ENCODE results near the gene MAPK8.

MAPK8 gene

DNA sequence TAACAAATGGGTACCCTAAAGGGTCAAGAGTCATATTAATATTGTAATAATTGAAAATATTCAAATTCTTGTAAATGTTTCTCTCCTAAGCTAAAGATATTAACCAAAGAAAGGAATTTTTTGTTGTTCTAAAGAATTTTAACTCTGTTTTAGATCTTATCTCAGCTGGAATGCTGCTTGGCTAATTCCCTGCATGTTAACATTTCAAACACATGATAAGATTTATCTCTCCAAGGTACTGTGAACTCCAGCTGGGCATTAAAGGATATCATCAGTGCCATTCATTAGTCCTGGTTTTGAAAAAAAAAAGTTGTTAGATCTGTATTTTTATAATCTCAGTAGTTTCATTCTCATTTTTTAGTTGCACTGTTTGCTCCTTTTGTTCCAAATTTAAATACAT, 76.9 kb downstream of the MAPK8 start:
- no peak for DNase-seq (ENCODE audit: low read depth in 2 of 2)

DNA sequence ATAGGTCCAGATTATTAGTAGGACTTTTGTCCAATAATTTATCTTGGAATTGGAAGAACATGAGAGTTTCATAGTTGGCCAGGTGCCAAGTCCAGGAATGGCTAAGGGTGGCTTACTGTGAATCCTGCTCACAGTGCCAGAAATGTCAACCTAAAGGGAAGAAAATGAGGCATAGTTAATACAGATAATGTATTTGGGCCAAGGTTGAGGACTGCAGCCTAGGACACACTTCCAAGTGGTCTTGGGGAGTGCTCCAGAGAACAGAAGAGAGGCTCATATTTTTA, 78.2 kb downstream of the MAPK8 start:
- no peak for DNase-seq (ENCODE audit: low read depth in 2 of 2)

DNA sequence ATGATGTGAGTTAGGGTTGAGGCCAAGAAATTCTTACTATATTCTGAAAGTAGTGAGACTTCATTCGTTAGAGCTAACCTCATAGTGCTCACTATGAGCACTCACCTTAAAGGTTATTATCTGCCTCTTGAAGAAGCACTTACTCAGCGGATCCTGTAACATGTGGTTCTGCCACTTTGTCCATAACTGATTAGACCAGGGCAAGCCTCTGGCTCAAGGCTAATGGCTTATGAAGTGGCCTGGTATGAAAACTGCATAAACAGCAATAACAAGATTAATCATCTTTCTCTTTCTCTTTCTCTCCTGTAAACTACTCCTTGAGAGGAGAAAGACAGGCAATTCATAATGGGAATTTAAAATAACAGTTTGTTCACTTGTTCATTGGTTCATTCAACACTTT, 82.8 kb downstream of the MAPK8 start:
- no peak for DNase-seq (ENCODE audit: low read depth in 2 of 2)

DNA sequence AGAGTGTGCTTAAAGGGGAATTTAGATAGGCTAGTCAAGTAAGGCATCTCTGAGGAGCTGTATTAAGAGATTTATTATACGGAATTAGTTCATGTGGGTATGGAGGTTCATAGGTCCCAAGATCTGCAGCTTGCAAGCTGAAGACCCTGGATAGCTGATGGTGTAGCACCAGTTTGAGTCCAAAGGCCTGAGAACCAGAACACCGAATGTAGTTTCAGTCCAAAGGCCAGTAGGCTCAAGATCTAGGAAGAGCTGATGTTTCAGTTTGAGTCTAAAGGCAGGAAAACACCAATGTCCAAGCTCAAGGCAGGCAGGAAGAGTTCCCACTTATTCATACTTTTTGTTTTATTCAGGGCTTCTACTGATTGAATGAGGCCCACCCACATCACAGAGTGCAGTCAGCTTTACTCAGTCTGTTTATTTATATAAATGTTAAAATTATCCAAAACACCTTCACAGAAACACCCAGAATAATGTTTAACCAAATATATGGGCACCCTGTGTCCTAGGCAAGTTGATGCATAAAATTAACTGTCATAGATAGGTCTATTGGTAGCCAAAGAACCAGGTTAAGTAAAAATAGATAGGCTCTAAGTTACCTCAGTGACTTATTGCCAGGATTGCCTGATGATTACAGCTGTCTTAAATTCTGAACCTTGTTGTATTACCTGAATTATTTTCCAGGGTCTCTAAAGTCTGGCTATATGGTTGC, 83.5 kb downstream of the MAPK8 start:
- DNase-seq (ENCODE audit: low read depth in 2 of 2) = no peak

DNA sequence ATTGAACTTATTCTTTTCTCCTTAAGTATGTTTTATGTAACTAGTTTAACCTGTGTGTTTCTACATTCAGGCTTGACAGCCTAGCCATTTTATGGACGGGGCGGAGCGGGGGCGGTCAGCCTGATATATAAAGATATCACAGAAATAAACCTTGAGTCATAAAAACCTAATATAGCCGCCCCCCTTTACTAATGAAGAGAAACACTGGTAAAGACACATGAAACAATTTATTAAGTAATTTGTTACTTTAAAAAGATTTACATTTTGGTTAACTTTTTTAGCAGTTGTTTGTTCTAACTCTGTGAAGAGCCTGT, 84.0 kb downstream of the MAPK8 start:
- DNase-seq (ENCODE audit: low read depth in 2 of 2) = no peak

DNA sequence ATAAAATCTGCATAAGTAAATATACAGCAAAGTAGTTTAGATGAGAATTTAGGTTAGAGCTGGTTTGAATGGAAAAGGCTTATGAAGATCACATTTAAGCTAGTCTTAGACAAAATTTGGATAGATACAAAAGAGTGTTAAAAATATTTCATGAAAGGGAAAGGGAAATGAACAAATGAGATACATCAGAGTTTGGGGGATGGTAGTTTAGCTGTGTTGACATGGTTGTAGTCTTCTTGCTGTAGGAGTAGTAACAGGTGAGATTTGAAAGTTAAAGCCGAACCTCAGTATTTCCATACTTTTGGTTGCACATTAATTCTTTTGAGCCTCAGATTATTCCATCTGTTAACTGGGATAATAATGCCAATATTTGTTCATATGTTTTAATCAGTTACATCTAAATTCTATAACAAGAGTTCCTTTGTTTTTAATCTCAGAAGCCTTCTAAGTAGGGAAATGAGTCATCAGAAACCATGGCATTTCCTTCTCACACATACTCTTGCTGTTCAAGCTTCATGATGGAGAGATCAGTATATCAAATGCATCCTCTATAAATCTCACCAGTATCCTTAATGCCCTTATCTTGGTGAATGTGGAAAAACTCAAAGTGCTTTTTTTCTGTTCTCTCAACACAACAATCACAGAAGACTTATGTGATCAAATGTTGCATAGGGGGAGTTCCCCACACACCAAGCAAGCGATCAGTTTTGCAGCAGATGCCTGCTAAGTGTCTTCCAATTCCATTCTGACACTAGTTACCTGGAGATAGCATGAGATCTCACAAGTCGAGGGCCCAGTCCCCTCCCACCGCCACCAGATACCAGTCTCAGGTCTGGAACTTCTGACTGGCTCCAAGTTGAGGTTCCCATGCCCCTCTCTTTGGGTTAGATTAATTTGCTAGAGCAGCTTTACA, 84.7 kb downstream of the MAPK8 start:
- no peak for DNase-seq (ENCODE audit: low read depth in 2 of 2)

DNA sequence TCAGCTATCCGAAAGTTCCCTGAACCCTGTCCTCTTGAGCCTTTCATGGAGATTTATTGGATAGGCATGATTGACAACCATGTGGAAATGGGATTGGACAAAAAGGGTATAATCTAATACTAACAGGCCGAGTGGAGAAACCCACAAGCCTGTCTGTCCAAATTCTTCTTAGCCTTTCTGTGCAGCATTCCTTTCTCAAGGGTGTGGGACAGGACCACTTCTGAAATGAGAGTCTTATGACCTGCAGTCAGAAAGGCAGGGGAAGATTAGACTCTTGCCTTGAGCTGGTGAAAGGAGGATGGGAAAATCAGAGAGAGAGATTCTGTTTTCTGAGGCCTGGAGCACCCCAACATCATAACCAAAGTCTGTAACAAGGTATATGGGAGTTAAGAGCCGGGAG, 85.5 kb downstream of the MAPK8 start:
- no peak for DNase-seq (ENCODE audit: low read depth in 2 of 2)

DNA sequence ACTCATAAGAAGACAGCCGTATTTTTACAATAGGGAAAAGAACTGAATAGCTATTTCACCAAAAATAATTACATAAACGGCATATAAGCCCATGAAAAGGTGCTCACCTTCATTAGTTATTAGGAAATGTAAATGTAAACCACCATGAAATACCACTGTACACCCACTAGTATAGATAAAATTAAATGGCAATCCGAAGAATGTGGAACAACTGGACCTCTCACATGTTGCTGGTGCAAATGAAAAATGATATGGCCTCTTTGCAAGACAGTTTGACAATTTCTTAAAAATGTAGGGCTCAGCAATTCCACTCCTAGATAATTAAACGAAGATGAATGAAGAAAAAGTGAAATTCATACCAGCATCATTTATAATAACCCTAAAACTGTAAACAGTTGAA, 91.8 kb downstream of the MAPK8 start:
- no peak for DNase-seq (ENCODE audit: low read depth in 2 of 2)

DNA sequence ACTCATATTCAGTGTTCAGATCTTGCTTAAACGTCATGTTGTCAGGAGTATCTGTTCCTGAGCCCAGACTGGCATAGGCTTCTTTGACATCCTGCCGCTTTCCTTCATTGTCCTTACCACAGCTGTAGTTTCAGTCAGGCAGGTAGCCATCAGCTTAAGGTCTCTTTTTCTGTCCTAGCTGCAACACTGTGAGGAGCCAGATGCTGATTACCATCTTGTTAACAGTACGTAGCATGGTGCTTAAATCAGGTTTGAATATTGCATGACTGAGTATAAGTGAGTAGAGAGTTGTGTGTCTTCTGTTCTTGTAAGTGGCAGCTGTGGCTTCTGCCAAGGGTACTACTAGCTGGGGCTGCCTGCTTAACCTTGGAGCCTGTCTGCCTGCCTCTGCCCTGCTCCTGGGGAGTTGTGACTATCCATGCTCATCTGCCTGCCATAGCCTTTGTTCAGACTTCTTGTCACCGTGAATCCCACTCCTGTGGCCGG, 92.6 kb downstream of the MAPK8 start:
- no peak for DNase-seq (ENCODE audit: low read depth in 2 of 2)

DNA sequence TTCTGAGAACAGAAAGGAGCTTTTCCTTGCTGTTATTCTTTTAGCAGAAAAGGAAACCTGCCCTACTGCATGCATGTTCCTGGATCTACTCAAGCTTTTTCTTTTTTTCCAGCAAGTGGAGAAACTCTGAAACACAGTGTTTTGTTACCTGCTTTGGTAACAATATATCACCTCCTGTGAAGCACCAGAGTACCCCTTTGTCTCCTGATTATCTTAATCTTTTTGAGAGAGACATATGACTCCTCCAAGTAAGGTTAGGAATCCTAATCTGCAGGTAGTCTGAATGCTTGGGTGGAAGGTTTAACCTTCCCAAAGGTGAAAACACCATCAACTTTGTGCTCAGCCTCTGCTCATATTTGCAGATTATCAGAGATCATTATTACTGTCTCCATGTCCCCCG, 93.1 kb downstream of the MAPK8 start:
- no peak for DNase-seq (ENCODE audit: low read depth in 2 of 2)

DNA sequence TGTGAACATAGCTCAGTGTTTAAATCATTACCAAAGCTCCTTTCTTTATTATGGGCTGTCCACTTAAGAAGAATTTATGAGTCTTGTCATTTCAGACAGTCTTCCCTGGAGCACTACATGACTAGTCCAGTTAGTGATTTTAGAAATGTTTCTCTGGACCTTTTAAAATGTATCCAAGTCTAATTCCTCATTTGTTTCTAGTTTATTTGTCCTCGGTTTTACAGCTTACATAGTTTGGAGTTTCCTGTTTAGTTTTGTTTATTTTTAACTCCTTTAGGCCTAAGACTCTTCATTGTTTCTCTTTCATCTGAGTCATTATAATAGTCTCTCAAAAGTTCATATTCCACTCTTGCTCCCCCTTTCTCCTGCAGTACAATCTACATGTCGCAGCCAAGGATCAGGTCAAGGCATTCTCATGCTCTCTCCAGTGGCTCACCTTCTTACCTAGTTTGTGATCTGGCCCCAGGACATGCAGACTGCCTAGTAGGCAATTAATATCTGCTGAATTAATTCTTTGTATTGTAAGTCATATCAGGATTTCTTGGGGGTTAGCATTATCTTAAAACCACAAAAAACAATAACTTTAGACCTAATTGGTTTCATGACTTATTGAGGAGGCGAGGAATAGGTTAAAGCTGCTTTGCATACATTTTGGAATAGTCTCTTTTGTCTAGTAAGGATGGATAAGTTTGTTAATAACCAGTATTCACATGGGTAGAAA, 93.8 kb downstream of the MAPK8 start:
- no peak for DNase-seq (ENCODE audit: low read depth in 2 of 2)

DNA sequence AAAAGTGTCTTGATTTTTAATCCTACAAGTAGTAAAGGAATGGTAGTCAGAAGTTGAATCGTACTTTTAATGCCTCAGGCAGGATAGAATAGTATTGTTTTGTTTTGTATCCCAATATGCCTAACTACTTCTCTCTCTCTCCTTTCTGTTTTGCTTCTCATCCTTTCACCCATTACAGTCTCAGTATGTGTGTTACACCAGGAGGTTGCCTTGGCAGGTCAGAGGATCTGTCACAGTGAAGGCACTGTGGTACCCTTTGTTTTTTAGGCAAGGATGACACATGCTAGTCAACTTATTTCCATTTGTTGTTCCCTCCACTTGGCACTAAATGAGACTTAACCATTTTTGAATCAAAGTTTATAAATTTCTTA, 94.4 kb downstream of the MAPK8 start:
- no peak for DNase-seq (ENCODE audit: low read depth in 2 of 2)

DNA sequence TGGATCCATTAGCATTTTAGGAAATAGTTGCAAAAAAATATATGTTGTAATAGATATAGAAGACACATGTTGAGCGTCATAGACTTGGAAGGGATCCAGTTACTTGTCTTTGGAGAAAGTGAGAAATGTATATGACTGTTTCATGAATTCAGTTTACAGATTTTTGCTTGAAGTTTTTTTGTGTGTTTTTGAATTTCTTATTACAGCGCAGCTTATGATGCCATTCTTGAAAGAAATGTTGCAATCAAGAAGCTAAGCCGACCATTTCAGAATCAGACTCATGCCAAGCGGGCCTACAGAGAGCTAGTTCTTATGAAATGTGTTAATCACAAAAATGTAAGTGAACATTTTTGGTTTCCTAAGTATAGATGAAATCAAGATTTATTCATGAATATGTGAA, 98.2 kb downstream of the MAPK8 start:
- DNase-seq (ENCODE audit: low read depth in 2 of 2) = no peak

DNA sequence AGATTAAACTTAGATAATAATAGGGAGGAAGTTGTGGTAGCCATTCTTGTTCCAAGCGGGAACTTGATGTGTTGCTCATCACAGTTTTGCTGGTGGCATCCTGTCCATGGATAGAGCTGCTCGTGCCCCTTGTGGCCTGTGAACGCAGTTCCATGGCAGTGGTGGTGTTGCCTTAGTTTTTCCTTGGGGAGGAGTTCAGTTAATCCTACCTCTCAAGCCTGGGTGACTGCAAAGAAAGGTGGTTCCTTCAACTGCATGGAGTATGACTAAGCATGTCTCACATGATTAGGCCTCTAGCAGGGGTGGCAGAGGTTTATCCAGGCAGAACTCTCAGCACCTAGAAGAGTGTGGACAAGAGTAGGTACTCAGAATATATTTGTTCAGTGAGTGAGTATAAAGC, 99.7 kb downstream of the MAPK8 start:
- no peak for DNase-seq (ENCODE audit: low read depth in 2 of 2)

DNA sequence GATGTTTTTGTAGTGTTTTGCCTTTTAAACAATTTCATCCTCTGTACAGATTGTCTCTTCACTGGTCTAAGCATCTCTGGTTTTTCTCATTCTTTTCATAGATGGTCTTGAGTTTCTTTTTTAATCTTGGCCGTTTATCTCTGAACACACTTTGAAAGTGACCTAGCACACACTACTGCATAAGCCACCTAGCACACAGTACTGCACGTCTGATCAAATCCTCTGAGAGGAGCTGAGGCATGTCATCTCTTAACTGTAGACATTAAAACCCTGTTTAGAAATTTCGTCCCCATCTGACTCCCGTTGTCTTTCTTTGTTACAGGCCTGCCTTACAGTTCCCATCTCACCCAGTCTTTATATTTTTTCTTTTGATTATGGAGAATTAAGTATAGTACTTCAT, 100.2 kb downstream of the MAPK8 start:
- no peak for DNase-seq (ENCODE audit: low read depth in 2 of 2)

DNA sequence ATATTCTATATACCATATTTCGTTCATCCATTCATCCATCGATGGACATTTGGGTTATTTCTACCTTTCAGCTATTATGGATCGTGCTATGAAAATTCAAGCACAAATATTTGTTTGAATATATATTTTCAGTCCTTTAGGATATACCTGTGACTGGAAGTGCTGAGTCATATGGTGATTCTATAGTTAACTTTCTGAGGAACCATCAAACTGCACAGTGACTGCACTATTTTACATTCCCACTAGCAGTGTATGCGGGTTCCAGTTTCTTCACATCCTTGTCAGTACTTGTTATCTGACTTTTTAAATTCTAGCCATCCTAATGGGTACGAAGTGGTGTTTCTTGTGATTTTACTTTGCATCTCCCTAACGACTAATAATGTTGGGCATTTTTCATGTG, 104.0 kb downstream of the MAPK8 start:
- DNase-seq (ENCODE audit: low read depth in 2 of 2) = no peak

DNA sequence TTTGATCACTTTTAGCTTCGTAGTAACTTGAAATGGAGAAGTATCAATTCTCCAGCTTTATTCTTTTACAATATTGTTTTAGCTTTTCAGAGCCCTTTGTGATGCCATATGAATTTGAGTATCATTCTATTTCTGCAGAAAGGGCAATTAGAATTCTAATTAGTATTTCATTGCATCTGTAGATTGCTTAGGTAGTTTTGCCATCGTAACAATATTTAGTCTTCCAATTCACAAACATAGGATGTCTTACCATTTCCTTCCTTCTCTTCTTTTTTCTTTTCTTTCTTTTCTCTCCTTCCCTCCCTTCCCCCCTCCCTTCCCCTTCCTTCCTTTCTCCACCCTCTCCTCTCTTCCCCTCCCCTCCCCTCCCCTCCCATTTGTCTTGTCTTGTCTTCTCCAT, 105.0 kb downstream of the MAPK8 start:
- no peak for DNase-seq (ENCODE audit: low read depth in 2 of 2)

DNA sequence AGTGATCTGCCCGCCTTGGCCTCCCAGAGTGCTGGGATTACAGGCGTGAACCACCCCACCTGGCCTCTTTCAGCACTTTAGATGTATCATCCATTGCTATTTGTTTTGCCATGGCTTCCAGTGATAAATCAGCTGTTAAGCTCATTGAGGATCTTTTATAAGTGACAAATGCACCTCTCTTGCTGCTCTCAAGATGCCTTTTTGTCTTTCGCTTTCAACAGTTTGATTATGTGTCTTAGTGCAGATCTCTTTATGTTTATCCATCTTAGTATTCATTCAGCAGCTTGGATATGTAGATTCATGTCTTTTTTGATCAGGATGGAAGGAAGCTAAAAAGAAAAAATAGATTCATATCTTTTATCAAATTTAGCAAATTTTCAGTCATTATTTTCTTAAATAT, 105.6 kb downstream of the MAPK8 start:
- DNase-seq (ENCODE audit: low read depth in 2 of 2) = no peak

DNA sequence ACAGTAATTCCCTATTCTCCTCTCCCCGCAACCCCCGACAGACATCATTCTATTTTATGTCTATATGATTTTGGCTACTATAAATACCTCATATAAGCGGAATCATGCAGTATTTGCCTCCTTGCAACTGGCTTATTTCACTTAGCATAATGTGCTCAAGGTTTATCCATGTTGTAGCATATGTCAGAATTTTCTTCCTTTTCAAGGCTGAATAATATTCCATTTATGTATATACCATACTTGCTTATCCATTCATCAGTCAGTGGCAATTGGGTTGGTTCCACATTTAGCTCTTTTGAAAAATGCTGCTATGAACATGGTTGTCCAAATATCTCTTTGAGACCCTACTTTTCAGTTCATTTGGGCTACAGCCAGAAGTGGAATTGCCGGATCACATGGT, 106.5 kb downstream of the MAPK8 start:
- DNase-seq (ENCODE audit: low read depth in 2 of 2) = no peak

DNA sequence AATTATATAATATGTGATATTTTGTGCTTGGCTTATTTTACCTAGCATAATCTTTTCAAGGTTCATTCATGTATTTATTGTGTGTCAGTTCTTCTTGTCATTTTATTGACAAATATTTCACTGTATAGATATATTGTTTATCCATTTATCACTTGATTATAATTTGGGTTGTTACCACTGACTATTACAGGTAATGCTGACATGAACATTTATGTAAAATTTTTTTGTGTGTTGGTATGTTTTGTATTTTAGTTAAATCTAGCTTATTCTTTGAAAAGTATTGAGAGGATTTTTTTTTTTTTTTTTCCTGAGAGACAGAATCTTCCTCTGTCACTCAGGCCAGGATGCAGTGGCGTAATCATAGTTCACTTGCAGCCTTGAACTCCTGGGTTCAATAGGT, 107.7 kb downstream of the MAPK8 start:
- no peak for DNase-seq (ENCODE audit: low read depth in 2 of 2)

DNA sequence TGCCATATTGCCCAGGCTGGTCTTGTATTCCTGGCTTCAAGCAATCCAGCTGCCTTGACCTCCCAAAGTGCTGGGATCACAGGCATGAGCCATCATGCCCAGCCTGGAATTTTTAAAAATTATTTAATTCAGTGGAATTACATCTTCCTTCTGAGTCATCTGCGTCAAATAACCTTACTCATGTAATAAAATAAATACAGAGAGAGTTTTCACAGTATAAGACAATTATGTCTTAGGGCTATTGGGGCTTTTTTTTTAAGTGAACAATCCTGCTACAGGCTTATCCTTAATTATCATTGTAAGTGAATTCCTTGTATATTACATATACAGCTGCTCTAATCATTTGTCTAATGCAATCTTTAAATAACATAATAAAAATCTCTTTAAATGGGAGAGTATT, 108.3 kb downstream of the MAPK8 start:
- no peak for DNase-seq (ENCODE audit: low read depth in 2 of 2)

DNA sequence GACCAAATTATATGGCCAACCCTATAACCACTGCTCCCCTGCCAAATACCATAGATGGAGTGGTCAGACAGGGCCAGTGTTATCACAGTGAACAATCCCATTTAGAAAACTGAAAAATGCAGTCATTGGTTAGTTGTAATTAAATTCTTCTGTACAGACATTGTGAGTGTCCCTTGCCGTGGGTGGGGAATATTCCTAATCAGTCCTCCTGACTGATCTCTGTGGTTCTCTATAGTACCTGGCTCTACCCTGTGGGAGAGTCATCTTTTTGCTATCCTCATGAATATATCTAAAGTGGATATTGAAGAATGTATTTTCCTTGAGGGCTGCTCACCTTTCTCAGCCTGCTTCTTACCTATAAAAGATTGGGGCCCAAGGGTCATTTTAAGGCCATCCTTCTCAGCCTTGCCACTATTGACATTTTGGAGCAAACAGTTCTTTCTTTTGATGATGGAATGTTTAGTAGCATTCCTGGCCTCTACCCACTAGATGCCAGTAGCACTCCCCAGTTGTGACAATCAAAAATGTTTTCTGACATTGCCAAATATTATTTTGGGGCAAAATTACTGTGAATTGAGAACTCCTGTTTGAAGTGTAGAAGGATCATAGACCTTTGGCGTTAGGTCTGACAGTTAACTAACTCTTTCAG, 110.2 kb downstream of the MAPK8 start:
- no peak for DNase-seq (ENCODE audit: low read depth in 2 of 2)

DNA sequence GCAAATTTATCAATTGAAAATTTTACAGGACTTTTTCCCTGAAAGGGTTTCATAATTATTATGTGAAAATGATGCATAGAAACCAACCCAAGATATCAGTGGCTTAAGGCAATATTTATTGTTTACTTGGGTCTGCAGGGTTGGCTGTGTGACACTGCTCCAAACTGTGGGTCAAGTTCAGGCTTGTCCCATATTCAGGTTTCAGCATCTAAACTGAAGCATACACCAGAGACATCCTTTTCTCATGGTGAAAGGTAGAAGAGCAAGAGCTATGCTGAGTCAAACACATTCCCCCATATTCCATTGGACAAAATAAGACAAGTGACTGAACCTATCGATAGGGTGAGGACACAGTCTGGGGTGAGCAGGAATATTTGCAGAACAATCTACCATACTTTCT, 110.9 kb downstream of the MAPK8 start:
- DNase-seq (ENCODE audit: low read depth in 2 of 2) = no peak
